ENCODE measurements around the gene ESF1.

- TF ChIP-seq ZNF837 (tag by site-specific recombination; IDR thresholded peaks at IDR 0.05) (no peak), EGR2 (tag by site-specific recombination; IDR thresholded peaks at IDR 0.05; ENCODE audit: low read depth) (no peak), ZNF350 (tag by site-specific recombination; IDR thresholded peaks at IDR 0.05) (no peak), MYNN (tag by site-specific recombination; IDR thresholded peaks at IDR 0.05; ENCODE audit: borderline replicate concordance) (no peak), CTCF (tag by site-specific recombination; IDR thresholded peaks at IDR 0.05) (no peak)
- TF ChIP-seq, protein P1, sequence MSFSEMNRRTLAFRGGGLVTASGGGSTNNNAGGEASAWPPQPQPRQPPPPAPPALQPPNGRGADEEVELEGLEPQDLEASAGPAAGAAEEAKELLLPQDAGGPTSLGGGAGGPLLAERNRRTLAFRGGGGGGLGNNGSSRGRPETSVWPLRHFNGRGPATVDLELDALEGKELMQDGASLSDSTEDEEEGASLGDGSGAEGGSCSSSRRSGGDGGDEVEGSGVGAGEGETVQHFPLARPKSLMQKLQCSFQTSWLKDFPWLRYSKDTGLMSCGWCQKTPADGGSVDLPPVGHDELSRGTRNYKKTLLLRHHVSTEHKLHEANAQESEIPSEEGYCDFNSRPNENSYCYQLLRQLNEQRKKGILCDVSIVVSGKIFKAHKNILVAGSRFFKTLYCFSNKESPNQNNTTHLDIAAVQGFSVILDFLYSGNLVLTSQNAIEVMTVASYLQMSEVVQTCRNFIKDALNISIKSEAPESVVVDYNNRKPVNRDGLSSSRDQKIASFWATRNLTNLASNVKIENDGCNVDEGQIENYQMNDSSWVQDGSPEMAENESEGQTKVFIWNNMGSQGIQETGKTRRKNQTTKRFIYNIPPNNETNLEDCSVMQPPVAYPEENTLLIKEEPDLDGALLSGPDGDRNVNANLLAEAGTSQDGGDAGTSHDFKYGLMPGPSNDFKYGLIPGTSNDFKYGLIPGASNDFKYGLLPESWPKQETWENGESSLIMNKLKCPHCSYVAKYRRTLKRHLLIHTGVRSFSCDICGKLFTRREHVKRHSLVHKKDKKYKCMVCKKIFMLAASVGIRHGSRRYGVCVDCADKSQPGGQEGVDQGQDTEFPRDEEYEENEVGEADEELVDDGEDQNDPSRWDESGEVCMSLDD (tag by site-specific recombination; IDR thresholded peaks at IDR 0.05): no peak
Observed at GRCh38 chr20:13810446-13810845, 25.7 kb upstream of the ESF1 start.
